Measurements from ENCODE around the gene PAX6. TPM values are rescaled to one million over a fixed set of nuclear protein-coding genes. Genes with fewer than 3 reads are reported as not detected.
A peak's percentile ranks its signal among the peaks of the same experiment; 100 is the strongest.

Gene PAX6
- total and polyA plus RNA-seq, 12 donors: 0.01 TPM; not detected in 11

- peaks cover 83 to 100% (median 99%) of the 10 kb centered on the region in 7 donors for H3K27me3 ChIP-seq
- H3K36me3 ChIP-seq: no peaks in the 10 kb centered on the region
- peak overlapping the region; percentile 33 to 57 (median 50) for H3K4me3 ChIP-seq
- no peak overlapping the region for H3K27ac ChIP-seq
- TF ChIP-seq CTCF (IDR thresholded peaks at IDR 0.05): no peak
- peaks cover 44 to 84% (median 78%) of the 10 kb centered on the region in 9 donors for H3K4me1 ChIP-seq
- peak in 7 of 8 donors; percentile 21 to 57 (median 45) for ATAC-seq
- DNase-seq: no peak
- WGBS, 2 donors: 2 to 6% methylated on average over 63 of the region's 63 CpGs
- H3K9me3 ChIP-seq: no peaks in the 10 kb centered on the region
- intact Hi-C loops (cut with DNase I): loop anchor here in 1 of 10 donors (10.0 kb wide), 1 partner anchor 142 kb away; no protein-coding TSS in a partner anchor
Observed at GRCh38 chr11:31812383-31813381, 1.6 kb upstream of the PAX6 start.

DNA sequence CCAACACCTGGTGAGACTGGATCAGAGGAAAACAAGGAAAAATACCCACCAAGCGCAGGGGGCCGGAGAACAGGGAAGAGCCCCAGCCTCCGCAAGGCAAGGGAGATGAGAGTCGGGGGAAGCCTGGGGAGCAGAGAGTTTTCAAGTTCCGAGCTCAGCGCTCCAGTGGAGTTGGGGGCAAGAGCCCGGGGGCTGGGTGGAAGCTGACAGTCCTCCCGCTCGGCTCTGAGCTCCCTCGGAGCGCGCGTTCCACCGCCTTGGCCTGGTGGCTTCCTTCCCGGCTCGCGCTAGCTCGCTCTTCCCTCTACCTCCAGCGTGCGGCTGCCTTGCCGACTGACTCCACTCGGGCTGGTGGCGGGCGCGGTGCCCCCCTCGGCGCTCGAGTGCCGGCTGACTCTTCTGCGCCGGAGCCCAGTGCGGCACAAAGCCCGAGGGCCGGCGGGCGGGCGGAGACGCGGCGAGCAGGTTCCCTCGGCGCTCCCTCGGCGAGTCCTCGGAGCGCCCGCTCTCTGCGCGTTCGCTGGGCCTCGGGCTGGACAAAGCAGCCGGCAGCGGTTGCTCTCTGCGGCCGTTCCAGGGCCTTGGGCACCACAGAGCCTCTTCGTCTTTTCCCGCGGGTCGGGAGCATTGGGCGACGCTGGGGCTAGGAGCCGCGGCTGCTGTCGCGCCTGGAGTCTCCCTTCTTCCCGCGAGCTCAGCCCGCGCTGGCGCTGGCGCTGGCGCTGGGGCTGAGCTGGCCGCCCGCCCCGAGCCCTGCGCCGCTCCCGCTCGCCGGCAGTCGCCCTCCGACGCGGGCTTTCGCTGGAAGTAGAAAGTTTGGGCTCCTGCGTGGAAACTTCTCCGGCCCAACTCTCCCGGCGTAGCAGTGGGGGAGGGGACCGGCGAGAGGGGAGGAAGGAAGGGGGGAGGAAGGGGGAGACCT, 1.0 kb downstream of the PAX6 start:
- intact Hi-C loops (cut with DNase I): loop anchor here in 1 of 10 donors (10.0 kb wide), 1 partner anchor 145 kb away; no protein-coding TSS in a partner anchor
- peak overlapping the region; percentile 24 to 51 (median 45) for H3K4me3 ChIP-seq
- H3K36me3 ChIP-seq: no peaks in the 10 kb centered on the region
- no peak for TF ChIP-seq CTCF (IDR thresholded peaks at IDR 0.05)
- H3K27me3 ChIP-seq: peaks cover 88 to 100% (median 99%) of the 10 kb centered on the region in 7 donors
- H3K4me1 ChIP-seq: peaks cover 23 to 72% (median 57%) of the 10 kb centered on the region in 9 donors
- ATAC-seq: peak in 7 of 8 donors; percentile 21 to 48 (median 39)
- no peaks in the 10 kb centered on the region for H3K9me3 ChIP-seq
- H3K27ac ChIP-seq: no peak overlapping the region
- DNase-seq: no peak
- 2 to 3% methylated on average over 86 to 91 of the region's 91 CpGs for WGBS, 2 donors

- H3K4me1 ChIP-seq: peaks cover 21 to 72% (median 62%) of the 10 kb centered on the region in 9 donors
- TF ChIP-seq CTCF (IDR thresholded peaks at IDR 0.05): no peak
Observed at GRCh38 chr11:31809541-31809856, 1.6 kb downstream of the PAX6 start.

More at GRCh38 chr11:31809541-31809856, 1.6 kb downstream of the PAX6 start:
- ATAC-seq: no peak
- DNase-seq: no peak
- WGBS, 2 donors: 21 to 31% methylated on average over 6 of the region's 6 CpGs
- Histone ChIP-seq H3K4me3 (peak overlapping the region in 3 of 10 donors; percentile 45 to 51 (median 49)), H3K27ac (no peak overlapping the region), H3K27me3 (peaks cover 88 to 100% (median 99%) of the 10 kb centered on the region in 7 donors), H3K36me3 (no peaks in the 10 kb centered on the region), H3K9me3 (no peaks in the 10 kb centered on the region)
- intact Hi-C loops (cut with DNase I): no loop called here
